HL-60/S4 treated with phorbol 12-myristate 13-acetate at 8.2 ng/mL for 4 days and 3 days (cell line): ENCODE data around the gene ARHGAP42.

Source experiments
- in situ Hi-C: fragments of 300-500 bp; cut with MboI; formaldehyde crosslinking; loops from 2 replicates; pipeline ENCODE4 v1.15.0; 2022; ENCODE audit warnings: low sequenced_read_pairs

The ARHGAP42 gene

GRCh38 chr11:100827934-100828661 is 141.0 kb downstream of the ARHGAP42 start:
- in situ Hi-C loops = no loop called here

GRCh38 chr11:100830274-100830673 is 143.2 kb downstream of the ARHGAP42 start:
- in situ Hi-C loops = no loop called here

- in situ Hi-C loops = no loop called here
Measured at GRCh38 chr11:100830978-100831732, 144.1 kb downstream of the ARHGAP42 start.

GRCh38 chr11:100831929-100832494 is 144.9 kb downstream of the ARHGAP42 start:
- in situ Hi-C loops = no loop called here

- in situ Hi-C loops = no loop called here
Measured at GRCh38 chr11:100832829-100833228, 145.7 kb downstream of the ARHGAP42 start.

GRCh38 chr11:100833276-100833675 is 146.2 kb downstream of the ARHGAP42 start:
- in situ Hi-C loops = no loop called here

- in situ Hi-C loops = no loop called here
Measured at GRCh38 chr11:100835854-100836253, 148.8 kb downstream of the ARHGAP42 start.

- in situ Hi-C loops = no loop called here
Measured at GRCh38 chr11:100837311-100837710, 150.2 kb downstream of the ARHGAP42 start.

GRCh38 chr11:100841711-100842407 is 154.8 kb downstream of the ARHGAP42 start:
- in situ Hi-C loops = no loop called here

- in situ Hi-C loops = no loop called here
Measured at GRCh38 chr11:100847696-100848216, 160.7 kb downstream of the ARHGAP42 start.

GRCh38 chr11:100849009-100849900 is 162.2 kb downstream of the ARHGAP42 start:
- in situ Hi-C loops = no loop called here

- in situ Hi-C loops = no loop called here
Measured at GRCh38 chr11:100849901-100850235, 162.8 kb downstream of the ARHGAP42 start.

- in situ Hi-C loops = no loop called here
Measured at GRCh38 chr11:100851147-100851546, 164.1 kb downstream of the ARHGAP42 start.

- in situ Hi-C loops = no loop called here
Measured at GRCh38 chr11:100851584-100852152, 164.6 kb downstream of the ARHGAP42 start.

- in situ Hi-C loops = no loop called here
Measured at GRCh38 chr11:100855466-100856067, 168.5 kb downstream of the ARHGAP42 start.

GRCh38 chr11:100857236-100858005 is 170.3 kb downstream of the ARHGAP42 start:
- in situ Hi-C loops = no loop called here

GRCh38 chr11:100860318-100861155 is 173.4 kb downstream of the ARHGAP42 start:
- in situ Hi-C loops = no loop called here

- in situ Hi-C loops = no loop called here
Measured at GRCh38 chr11:100861212-100861611, 174.1 kb downstream of the ARHGAP42 start.
